Spleen (tissue), 7 donors: ENCODE measurements around the gene DCXR.

Experiments
- CTCF ChIP-seq, 11 experiments: fragments of 200-600 bp in 7 of 11; fragments of 450-650 bp in 4 of 11; sonication (generic) in 4 of 11; IDR thresholded peaks in 8 of 11; conservative IDR thresholded peaks in 3 of 11; 1 replicate in 7 of 11; 2 replicates in 4 of 11; pipeline versions ENCODE4 v1.4.0 to v1.8.0; 2016 to 2021; ENCODE audit warnings: antibody characterized with exemption in 11 of 11, inconsistent platforms in 4 of 11, mild to moderate bottlenecking in 1 of 11
- POLR2A ChIP-seq, 3 donors: fragments of 450-650 bp; IDR thresholded peaks; one replicate each; pipeline ENCODE4 v1.5.1; 2017; ENCODE audit warnings: antibody characterized with exemption in 3 of 3, mild to moderate bottlenecking in 1 of 3
- POLR2AphosphoS5 ChIP-seq, 3 donors: sonication (generic); formaldehyde crosslinking; IDR thresholded peaks; one replicate each; pipeline ENCODE4 v1.5.1; 2017; ENCODE audit warnings: antibody characterized with exemption in 3 of 3
- donor health status: DM: no; HTN: no; CAD: no; lungs with moderate emphysema.
- donor health status: DM: no; HTN: no; CAD: no.
- donor health status: DM: no; HTN: no; CAD: no.

GRCh38 chr17:82015311-82015971 lies 22.1 kb downstream of the DCXR start:
- TF ChIP-seq CTCF (IDR thresholded peaks at IDR 0.05 in 8 of 11, conservative IDR thresholded peaks at IDR 0.05 in 3 of 11) (no peak), POLR2A (IDR thresholded peaks at IDR 0.05) (no peak), POLR2AphosphoS5 (IDR thresholded peaks at IDR 0.05) (peak in 1 of 3 donors; percentile 27)
